Measurements from ENCODE around the gene RASD1.

DNA sequence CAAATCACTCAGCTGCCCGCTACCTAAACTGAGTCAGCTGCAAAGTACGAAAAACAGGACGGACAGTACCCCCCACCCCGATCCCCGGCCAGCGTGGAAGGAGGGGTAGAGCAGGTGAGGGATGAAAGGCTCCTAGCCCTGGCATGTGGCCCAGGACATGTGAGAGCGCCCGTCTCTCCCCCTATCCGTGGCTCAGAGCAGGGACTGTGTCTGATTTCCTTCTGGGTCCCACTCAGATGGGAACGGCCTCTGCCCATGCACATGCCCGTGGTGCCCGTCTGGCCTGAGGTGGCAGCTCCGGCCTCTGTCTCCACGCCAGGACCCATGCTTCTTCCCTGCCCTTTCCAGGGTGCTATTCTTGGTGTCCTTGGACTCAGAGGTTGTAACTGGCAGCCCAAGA is 30.2 kb upstream of the RASD1 start:
- TF ChIP-seq, protein P1, sequence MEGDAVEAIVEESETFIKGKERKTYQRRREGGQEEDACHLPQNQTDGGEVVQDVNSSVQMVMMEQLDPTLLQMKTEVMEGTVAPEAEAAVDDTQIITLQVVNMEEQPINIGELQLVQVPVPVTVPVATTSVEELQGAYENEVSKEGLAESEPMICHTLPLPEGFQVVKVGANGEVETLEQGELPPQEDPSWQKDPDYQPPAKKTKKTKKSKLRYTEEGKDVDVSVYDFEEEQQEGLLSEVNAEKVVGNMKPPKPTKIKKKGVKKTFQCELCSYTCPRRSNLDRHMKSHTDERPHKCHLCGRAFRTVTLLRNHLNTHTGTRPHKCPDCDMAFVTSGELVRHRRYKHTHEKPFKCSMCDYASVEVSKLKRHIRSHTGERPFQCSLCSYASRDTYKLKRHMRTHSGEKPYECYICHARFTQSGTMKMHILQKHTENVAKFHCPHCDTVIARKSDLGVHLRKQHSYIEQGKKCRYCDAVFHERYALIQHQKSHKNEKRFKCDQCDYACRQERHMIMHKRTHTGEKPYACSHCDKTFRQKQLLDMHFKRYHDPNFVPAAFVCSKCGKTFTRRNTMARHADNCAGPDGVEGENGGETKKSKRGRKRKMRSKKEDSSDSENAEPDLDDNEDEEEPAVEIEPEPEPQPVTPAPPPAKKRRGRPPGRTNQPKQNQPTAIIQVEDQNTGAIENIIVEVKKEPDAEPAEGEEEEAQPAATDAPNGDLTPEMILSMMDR (IDR thresholded peaks at IDR 0.05), result no peak
- TF ChIP-seq POLR2A (IDR thresholded peaks at IDR 0.05), result no peak
